Measurements from ENCODE around the gene UBXN2A. TPM values are rescaled to one million over a fixed set of nuclear protein-coding genes. Genes with fewer than 3 reads are reported as not detected.

Gene UBXN2A
- total RNA-seq, 1 experiment from 2014 or later: 19.7 TPM

DNA sequence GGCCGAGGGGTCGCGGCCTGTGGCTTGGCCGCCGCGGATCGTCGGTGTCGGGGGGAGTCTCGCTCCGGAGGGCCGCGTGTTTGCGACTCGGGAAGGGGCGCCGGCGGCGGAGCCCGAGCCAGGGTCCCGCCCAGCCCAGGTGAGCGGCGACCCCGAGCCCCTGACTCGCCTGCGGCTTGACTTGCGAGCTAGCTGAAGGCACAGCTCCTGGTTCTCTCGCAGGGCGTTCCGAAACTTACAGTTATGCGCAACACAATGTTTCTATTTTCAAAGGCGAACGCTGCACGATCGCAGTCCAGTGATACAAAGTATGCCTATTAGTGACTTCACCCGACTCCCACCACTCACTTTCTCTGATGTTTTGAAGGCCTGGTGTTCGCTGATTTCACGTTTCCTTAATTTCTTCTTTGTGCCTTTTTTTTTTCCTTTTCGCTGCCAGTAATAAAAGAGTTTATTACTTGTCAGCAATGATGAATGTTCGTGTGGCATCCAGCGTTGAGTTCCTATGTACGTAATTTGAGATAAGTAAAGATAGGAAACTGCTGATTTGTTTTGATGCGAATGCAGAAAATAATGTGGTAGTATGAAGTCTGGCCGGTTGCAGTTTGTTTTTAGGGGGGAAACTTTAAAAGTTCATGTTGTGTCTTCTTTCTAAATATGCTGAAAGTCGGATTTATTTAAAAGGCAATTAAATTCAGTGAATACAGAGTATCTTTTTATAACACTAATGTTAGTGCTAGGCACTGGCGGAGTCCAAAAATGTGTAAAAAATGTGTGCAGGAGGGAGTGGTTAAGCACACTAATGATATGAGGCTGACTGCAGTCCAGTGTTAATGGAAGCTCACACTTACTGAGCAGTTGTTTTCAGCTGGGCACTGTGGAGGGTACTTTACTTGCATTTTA, 706 bp downstream of the UBXN2A start:
- no peak for TF ChIP-seq CTCF (conservative IDR thresholded peaks at IDR 0.05)

More for the DNA sequence above, 706 bp downstream of the UBXN2A start:
- H3K27ac ChIP-seq (ENCODE audit: insufficient read length, low read depth, low read length): no peak overlapping the region
- no peak overlapping the region for H2AFZ ChIP-seq (ENCODE audit: low read length)
- Mint-ChIP-seq H3K9me3 (no peaks in the 10 kb centered on the region), H3K27ac (peak overlapping the region in 2 of 3 experiments; percentile 2 to 32; a peak in 3 of 7 replicates), H3K4me3 (peak overlapping the region; percentile 82 to 88), H3K4me1 (peaks cover 33 to 42% of the 10 kb centered on the region in 2 experiments), H3K27me3 (ENCODE audit: low read depth) (peaks cover 2% of the 10 kb centered on the region; the same call in 1 of the 2 replicates), H3K36me3 (ENCODE audit: insufficient read depth in 1 of 3, low read depth in 3 of 3) (peaks cover 6 to 14% (median 13%) of the 10 kb centered on the region in 3 experiments; a peak in 6 of 7 replicates)
- WGBS (ENCODE audit: extremely low coverage, insufficient read length, low lambda C conversion rate): no CpG with 5 or more reads among the region's 46 CpGs
- H3K4ac ChIP-seq (ENCODE audit: low read depth, low read length): no peak overlapping the region
- no peak overlapping the region for H3K23ac ChIP-seq (ENCODE audit: insufficient read length, low read depth, low read length)
- no peak overlapping the region for H4K5ac ChIP-seq (ENCODE audit: insufficient read length, low read depth, low read length)
- no peaks in the 10 kb centered on the region for H4K20me1 ChIP-seq (ENCODE audit: control insufficient read depth, insufficient read depth, insufficient read length)
- peak overlapping the region; percentile 73 for H3K4me2 ChIP-seq (ENCODE audit: insufficient read depth, insufficient read length, low read length)
- H2AK5ac ChIP-seq (ENCODE audit: insufficient read length, low read length): no peak overlapping the region
- no peak overlapping the region for H4K8ac ChIP-seq (replicated peaks; ENCODE audit: insufficient read length, low read depth, low read length)
- no peak overlapping the region for H2BK12ac ChIP-seq (ENCODE audit: insufficient read length, low read depth, low read length)
- H3K23me2 ChIP-seq (ENCODE audit: insufficient read length, low read depth, low read length, poor library complexity, severe bottlenecking): no peaks in the 10 kb centered on the region
- H3K9me3 ChIP-seq (ENCODE audit: control insufficient read depth, low read depth, low read length): no peaks in the 10 kb centered on the region
- H3K79me1 ChIP-seq (ENCODE audit: insufficient read depth, low read depth, low read length, poor library complexity, severe bottlenecking): no peaks in the 10 kb centered on the region
- H3K14ac ChIP-seq (ENCODE audit: insufficient read depth, low read length): no peak overlapping the region
- no peaks in the 10 kb centered on the region for H3K27me3 ChIP-seq (ENCODE audit: insufficient read depth, low read length)
- H3K18ac ChIP-seq (ENCODE audit: insufficient read length, low read depth, low read length): no peak overlapping the region
- H2BK5ac ChIP-seq (ENCODE audit: insufficient read length, low read length): no peak overlapping the region
- peak overlapping the region; percentile 74 for H3K9ac ChIP-seq (ENCODE audit: extremely low read depth, insufficient read length, low read length)
- no peak overlapping the region for H2BK15ac ChIP-seq (ENCODE audit: low read depth, low read length)
- no peak for DNase-seq
- H3K79me2 ChIP-seq (ENCODE audit: insufficient read depth, low read length): peaks cover 2% of the 10 kb centered on the region; the same call in 1 of the 2 replicates
- H2BK20ac ChIP-seq (ENCODE audit: low read depth, low read length, poor library complexity, severe bottlenecking): no peak overlapping the region
- H3K56ac ChIP-seq (ENCODE audit: insufficient read length, low read depth, low read length): no peak overlapping the region
- no peak overlapping the region for H3T11ph ChIP-seq (ENCODE audit: low read length)
- no peak overlapping the region for H4K91ac ChIP-seq (ENCODE audit: insufficient read length, low read depth, low read length)
- H3K4me1 ChIP-seq (ENCODE audit: insufficient read depth, low read length): no peaks in the 10 kb centered on the region
- H2BK120ac ChIP-seq (ENCODE audit: low read depth, low read length, poor library complexity, severe bottlenecking): no peak overlapping the region
